ENCODE results near the gene SPI1. TPM values are rescaled to one million over a fixed set of nuclear protein-coding genes. Genes with fewer than 3 reads are reported as not detected.

SPI1 gene
- total and polyA plus RNA-seq, 2 donors, result 21.1 to 40.0 TPM

DNA sequence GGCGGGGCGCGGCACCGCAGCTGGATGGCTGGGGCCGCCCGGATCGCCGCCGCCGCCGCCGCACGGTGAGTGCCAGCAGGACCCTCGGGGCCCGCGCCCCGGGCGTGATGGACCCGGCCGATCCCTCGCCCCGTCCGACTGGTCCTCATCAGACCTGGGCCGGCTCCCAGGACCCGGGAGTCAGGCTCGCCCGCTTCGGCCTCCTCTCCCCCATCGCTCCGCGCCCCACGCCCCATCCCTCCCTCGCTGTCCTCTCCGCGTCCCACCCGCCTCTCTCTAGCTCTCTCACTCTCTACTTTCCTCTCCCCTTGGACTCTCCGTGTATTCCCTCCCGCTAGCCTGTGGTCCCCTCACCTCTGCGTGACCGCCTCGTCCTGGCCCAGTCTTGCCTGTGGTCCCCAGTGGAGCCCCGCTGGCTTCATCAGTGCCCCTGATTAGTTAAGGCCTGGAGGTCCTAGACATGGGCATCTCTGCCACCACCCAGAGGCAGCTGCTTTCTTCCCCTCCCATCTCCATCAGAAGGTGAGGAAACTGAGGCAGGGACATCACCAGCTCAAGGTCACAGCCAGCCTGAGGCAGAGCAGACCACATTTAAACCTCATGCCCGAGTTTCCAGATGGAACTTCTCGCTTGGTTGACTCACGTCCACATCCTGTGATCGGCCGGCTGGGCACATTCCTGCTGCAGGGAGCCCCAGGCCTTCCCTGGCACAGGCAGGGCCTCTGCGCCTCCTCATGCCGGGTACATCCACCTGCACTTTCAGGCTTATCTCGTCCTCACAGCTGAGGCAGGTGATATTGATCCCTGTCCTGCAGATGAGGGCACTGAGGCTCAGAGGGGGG, 30.5 kb upstream of the SPI1 start:
- no peaks in the 10 kb centered on the region for H3K9me3 ChIP-seq (ENCODE audit: control insufficient read depth in 2 of 2, insufficient read depth in 1 of 2, low read length in 1 of 2)
- peaks cover 18 to 19% of the 10 kb centered on the region in 2 donors for H3K36me3 ChIP-seq (ENCODE audit: control insufficient read depth in 2 of 2, insufficient read depth in 2 of 2, low read length in 1 of 2)
- peak in 1 of 9 donors; percentile 38 for DNase-seq (ENCODE audit: low read depth in 6 of 9, low spot score in 9 of 9)
- 18% methylated on average over 50 of the region's 50 CpGs for WGBS
- H3K27me3 ChIP-seq (ENCODE audit: control insufficient read depth in 2 of 2, insufficient read depth in 1 of 2, low read length in 1 of 2), result no peaks in the 10 kb centered on the region
- peak overlapping the region; percentile 58 to 68 for H3K27ac ChIP-seq (ENCODE audit: low read depth in 1 of 2, low read length in 1 of 2)
- H3K4me1 ChIP-seq (ENCODE audit: control insufficient read depth in 2 of 2, insufficient read depth in 2 of 2, low read length in 2 of 2), result peaks cover 11 to 20% of the 10 kb centered on the region in 2 donors
- peak overlapping the region; percentile 74 to 82 for H3K4me3 ChIP-seq (ENCODE audit: low read length in 2 of 2)

DNA sequence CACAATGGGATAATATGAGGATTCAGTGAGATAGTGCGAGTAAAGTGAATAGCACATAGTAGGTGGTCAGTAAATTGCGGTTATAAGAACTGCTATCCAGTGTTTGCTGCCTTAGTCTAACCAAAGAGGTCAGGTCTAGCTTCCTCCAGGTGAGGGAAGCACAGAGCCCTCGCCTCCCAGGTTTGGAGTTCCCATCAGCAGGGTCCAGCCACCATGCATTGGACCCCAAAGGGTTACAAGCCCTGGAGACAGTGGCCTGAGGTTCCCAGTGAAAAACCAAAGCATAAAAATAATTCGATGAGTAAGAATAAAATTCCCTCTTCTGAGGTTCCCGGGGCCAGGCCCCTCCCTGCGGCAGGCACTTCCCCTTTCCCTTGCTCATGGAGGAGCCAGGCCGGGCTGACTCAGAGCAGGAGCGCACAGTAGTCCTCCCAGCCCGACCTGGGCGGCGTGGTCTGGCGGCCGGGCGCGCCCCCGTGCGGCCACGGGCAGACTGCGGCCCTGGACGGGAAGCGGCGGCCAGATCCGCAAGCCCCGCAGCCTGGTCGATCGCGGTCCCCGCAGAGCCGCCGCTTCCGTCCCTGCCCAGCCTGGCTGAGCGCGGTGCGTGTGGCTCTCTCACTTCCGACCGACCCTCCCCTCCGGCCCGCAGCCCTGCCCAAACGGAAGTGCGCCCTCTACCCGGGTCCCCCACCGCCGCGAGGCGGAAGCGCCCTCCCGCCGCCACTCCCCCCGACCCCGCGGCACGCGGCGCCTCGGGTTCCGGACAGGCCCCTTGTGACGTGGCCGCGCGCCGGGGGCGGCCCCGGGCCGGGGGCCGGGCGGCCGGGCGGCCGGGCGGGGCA, 29.6 kb upstream of the SPI1 start, which contains the start of gene SLC39A13:
Gene SLC39A13 (plus strand): TSS at position 845 of the 845 bp plus-strand sequence. CDS start 1,505 bp downstream, outside the sequence.
- Histone ChIP-seq H3K4me1 (ENCODE audit: control insufficient read depth in 2 of 2, insufficient read depth in 2 of 2, low read length in 2 of 2) (peaks cover 11 to 20% of the 10 kb centered on the region in 2 donors), H3K4me3 (ENCODE audit: low read length in 2 of 2) (peak within 1 kb of the TSS; percentile 74 to 82), H3K27ac (ENCODE audit: low read depth in 1 of 2, low read length in 1 of 2) (peak within 1 kb of the TSS; percentile 81 to 90), H3K9me3 (ENCODE audit: control insufficient read depth in 2 of 2, insufficient read depth in 1 of 2, low read length in 1 of 2) (no peaks in the 10 kb centered on the region), H3K36me3 (ENCODE audit: control insufficient read depth in 2 of 2, insufficient read depth in 2 of 2, low read length in 1 of 2) (peaks cover 11 to 12% of the 10 kb centered on the region in 2 donors), H3K27me3 (ENCODE audit: control insufficient read depth in 2 of 2, insufficient read depth in 1 of 2, low read length in 1 of 2) (no peaks in the 10 kb centered on the region)
- peak in 8 of 9 donors; percentile 64 to 93 (median 82) for DNase-seq (ENCODE audit: low read depth in 6 of 9, low spot score in 9 of 9)
- 1% methylated on average over 70 of the region's 70 CpGs for WGBS

DNA sequence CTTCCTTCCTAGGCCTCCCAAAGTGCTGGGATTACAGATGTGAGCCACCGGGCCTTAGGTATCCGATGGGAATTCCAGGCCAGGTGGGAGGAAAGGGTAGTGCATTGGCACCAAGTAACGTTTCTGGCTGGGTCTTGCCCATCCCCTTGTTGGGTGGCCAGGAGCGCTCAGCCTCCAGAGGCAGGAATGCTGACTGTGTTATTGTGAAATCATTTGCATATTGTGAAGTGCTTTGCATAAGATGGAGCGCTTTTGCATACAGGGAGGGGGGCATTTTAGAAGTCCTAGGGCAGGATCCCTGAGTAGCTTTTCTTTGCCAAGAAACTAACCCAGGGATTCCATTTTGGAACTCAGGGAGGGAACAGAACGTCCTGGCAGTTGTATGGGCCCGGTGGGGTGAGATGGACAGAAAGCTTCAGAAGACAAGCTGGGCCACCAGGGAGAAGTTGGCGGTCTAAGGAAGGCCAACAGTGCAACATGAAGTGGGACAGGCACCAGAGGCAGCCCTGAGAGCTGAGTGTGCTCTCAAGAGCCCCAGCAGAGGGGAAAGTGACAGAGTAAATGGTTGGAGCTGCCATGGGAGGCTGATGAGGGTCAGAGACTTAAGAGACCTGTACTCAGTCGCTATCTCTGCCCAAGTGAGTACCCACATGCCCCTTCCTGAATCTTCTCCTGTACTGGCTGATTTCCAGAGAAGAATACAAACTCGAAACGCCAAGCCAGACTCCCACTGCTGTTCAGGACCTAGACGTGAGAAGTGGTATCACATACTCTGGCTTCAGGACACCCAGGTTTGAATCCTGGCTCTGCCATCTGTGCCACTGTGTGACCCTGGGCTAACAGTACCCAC, 28.8 kb upstream of the SPI1 start:
- Histone ChIP-seq H3K4me1 (ENCODE audit: control insufficient read depth in 2 of 2, insufficient read depth in 2 of 2, low read length in 2 of 2) (peaks cover 11 to 20% of the 10 kb centered on the region in 2 donors), H3K27ac (ENCODE audit: low read depth in 1 of 2, low read length in 1 of 2) (peak overlapping the region; percentile 81 to 90), H3K9me3 (ENCODE audit: control insufficient read depth in 2 of 2, insufficient read depth in 1 of 2, low read length in 1 of 2) (no peaks in the 10 kb centered on the region), H3K4me3 (ENCODE audit: low read length in 2 of 2) (peak overlapping the region; percentile 60 to 82), H3K36me3 (ENCODE audit: control insufficient read depth in 2 of 2, insufficient read depth in 2 of 2, low read length in 1 of 2) (peaks cover 10 to 11% of the 10 kb centered on the region in 2 donors), H3K27me3 (ENCODE audit: control insufficient read depth in 2 of 2, insufficient read depth in 1 of 2, low read length in 1 of 2) (no peaks in the 10 kb centered on the region)
- DNase-seq (ENCODE audit: low read depth in 6 of 9, low spot score in 9 of 9), result no peak
- WGBS, result 77% methylated on average over 12 of the region's 12 CpGs

- no peak overlapping the region for H3K27ac ChIP-seq (ENCODE audit: low read depth in 1 of 2, low read length in 1 of 2)
- no peaks in the 10 kb centered on the region for H3K27me3 ChIP-seq (ENCODE audit: control insufficient read depth in 2 of 2, insufficient read depth in 1 of 2, low read length in 1 of 2)
- WGBS, result 91% methylated on average over 3 of the region's 3 CpGs
- no peaks in the 10 kb centered on the region for H3K36me3 ChIP-seq (ENCODE audit: control insufficient read depth in 2 of 2, insufficient read depth in 2 of 2, low read length in 1 of 2)
- no peaks in the 10 kb centered on the region for H3K9me3 ChIP-seq (ENCODE audit: control insufficient read depth in 2 of 2, insufficient read depth in 1 of 2, low read length in 1 of 2)
- no peak for DNase-seq (ENCODE audit: low read depth in 6 of 9, low spot score in 9 of 9)
- H3K4me3 ChIP-seq (ENCODE audit: low read length in 2 of 2), result no peak overlapping the region
- H3K4me1 ChIP-seq (ENCODE audit: control insufficient read depth in 2 of 2, insufficient read depth in 2 of 2, low read length in 2 of 2), result peaks cover 17 to 28% of the 10 kb centered on the region in 2 donors
These were observed 25.2 kb upstream of the SPI1 start for GRCh38 chr11:47403571-47403970.

- H3K4me1 ChIP-seq (ENCODE audit: control insufficient read depth in 2 of 2, insufficient read depth in 2 of 2, low read length in 2 of 2), result peaks cover 17 to 28% of the 10 kb centered on the region in 2 donors
- H3K27ac ChIP-seq (ENCODE audit: low read depth in 1 of 2, low read length in 1 of 2), result no peak overlapping the region
- H3K36me3 ChIP-seq (ENCODE audit: control insufficient read depth in 2 of 2, insufficient read depth in 2 of 2, low read length in 1 of 2), result no peaks in the 10 kb centered on the region
- WGBS, result 91% methylated on average over 4 of the region's 4 CpGs
- no peak overlapping the region for H3K4me3 ChIP-seq (ENCODE audit: low read length in 2 of 2)
- H3K9me3 ChIP-seq (ENCODE audit: control insufficient read depth in 2 of 2, insufficient read depth in 1 of 2, low read length in 1 of 2), result no peaks in the 10 kb centered on the region
- no peak for DNase-seq (ENCODE audit: low read depth in 6 of 9, low spot score in 9 of 9)
- H3K27me3 ChIP-seq (ENCODE audit: control insufficient read depth in 2 of 2, insufficient read depth in 1 of 2, low read length in 1 of 2), result no peaks in the 10 kb centered on the region
These were observed 24.8 kb upstream of the SPI1 start for GRCh38 chr11:47403135-47403534.

DNA sequence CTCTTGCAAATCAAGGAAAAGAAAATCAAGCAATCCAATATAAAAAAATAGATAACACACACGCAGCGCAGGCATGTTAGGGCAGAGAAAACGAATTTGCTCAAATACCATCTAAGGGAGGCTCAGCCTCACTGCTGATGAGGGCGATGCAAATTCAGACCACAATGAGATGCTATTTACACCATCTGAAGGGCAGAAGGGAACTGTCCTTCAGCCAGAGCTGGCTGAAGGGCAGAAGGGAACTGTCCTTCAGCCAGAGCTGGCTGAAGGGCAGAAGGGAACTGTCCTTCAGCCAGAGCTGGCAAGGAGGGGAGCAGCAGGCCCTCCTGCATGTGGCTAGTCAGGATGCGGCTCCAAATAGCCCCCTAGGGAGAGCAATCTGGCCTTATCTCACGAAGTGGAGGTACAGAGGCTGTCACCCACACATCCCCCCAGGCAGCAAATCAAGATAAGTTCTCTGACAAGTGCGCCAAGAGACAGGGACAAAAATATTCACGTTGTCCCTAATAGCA, 22.5 kb upstream of the SPI1 start:
- Histone ChIP-seq H3K36me3 (ENCODE audit: control insufficient read depth in 2 of 2, insufficient read depth in 2 of 2, low read length in 1 of 2) (no peaks in the 10 kb centered on the region), H3K4me1 (ENCODE audit: control insufficient read depth in 2 of 2, insufficient read depth in 2 of 2, low read length in 2 of 2) (peaks cover 12 to 19% of the 10 kb centered on the region in 2 donors), H3K27ac (ENCODE audit: low read depth in 1 of 2, low read length in 1 of 2) (peak overlapping the region; percentile 89 to 90), H3K9me3 (ENCODE audit: control insufficient read depth in 2 of 2, insufficient read depth in 1 of 2, low read length in 1 of 2) (no peaks in the 10 kb centered on the region), H3K4me3 (ENCODE audit: low read length in 2 of 2) (peak overlapping the region in 1 of 2 donors; percentile 59), H3K27me3 (ENCODE audit: control insufficient read depth in 2 of 2, insufficient read depth in 1 of 2, low read length in 1 of 2) (no peaks in the 10 kb centered on the region)
- DNase-seq (ENCODE audit: low read depth in 6 of 9, low spot score in 9 of 9), result no peak
- WGBS, result 46% methylated on average over 8 of the region's 8 CpGs

DNA sequence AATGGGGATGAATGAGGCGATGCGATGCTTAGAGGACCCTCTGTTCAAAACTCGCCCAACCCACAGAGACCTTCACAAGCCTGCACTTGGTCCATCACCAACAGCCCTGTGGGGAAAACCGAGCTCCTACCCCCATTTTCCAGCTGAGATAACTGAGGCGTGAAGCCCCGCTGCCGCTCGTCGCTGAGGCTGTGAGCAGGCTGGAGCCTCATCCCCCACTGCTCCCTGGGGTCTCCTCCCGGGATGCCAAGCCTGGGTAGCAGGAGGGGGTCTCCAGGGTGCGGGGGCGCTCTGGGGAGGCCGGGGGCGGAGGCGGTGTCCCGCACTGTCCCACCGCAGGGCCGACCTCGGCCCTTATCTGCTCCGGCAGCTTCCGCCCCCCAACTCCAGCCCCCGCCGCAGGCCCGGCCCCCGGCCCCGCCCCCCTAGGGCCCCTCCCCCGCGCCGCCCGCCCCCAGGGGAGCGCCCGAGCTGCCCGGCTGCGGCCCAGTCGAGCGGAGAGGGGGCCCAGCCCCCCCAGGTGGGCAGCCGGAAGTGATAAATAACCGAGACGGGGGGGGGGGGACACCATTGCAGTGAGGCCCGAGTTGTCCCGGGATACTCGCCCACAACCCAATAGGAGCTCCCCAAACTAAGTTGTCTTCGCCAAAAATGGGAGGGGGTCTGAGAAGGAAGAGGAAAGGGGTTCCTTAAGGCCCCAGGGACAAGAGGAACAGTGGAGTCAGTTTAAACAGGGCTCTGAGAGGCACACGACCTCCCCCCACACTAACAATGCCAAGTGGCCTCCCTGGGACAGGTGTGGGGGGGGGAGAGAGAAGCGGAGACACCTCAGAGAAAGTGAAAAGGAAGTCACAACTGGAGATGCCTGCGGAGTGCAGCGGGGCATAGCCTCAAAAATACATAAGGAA, 21.8 kb upstream of the SPI1 start:
- Histone ChIP-seq H3K27me3 (ENCODE audit: control insufficient read depth in 2 of 2, insufficient read depth in 1 of 2, low read length in 1 of 2) (no peaks in the 10 kb centered on the region), H3K9me3 (ENCODE audit: control insufficient read depth in 2 of 2, insufficient read depth in 1 of 2, low read length in 1 of 2) (no peaks in the 10 kb centered on the region), H3K4me1 (ENCODE audit: control insufficient read depth in 2 of 2, insufficient read depth in 2 of 2, low read length in 2 of 2) (peaks cover 15 to 26% of the 10 kb centered on the region in 2 donors), H3K4me3 (ENCODE audit: low read length in 2 of 2) (peak overlapping the region; percentile 59 to 61), H3K27ac (ENCODE audit: low read depth in 1 of 2, low read length in 1 of 2) (peak overlapping the region; percentile 89 to 90), H3K36me3 (ENCODE audit: control insufficient read depth in 2 of 2, insufficient read depth in 2 of 2, low read length in 1 of 2) (no peaks in the 10 kb centered on the region)
- WGBS, result 7% methylated on average over 46 of the region's 47 CpGs
- DNase-seq (ENCODE audit: low read depth in 6 of 9, low spot score in 9 of 9), result peak in 5 of 9 donors; percentile 33 to 70 (median 39)
